HepG2 (cell line): Measurements from ENCODE around the gene CCDC121. TPM values are rescaled to one million over a fixed set of nuclear protein-coding genes. Genes with fewer than 3 reads are reported as not detected.
A peak's percentile ranks its signal among the peaks of the same experiment; 100 is the strongest.

Experiments
- AHR ChIP-seq: IDR thresholded peaks from 2 replicates; pipeline ENCODE4 v1.6.1; 2018; ENCODE audit warnings: missing genetic modification reagents, missing compliant biosample characterization
- FOXA1 ChIP-seq, 2 experiments: fragments of 450-650 bp in 1 of 2; sonication (generic) in 1 of 2; formaldehyde crosslinking in 1 of 2; IDR thresholded peaks; 2 replicates each; pipeline versions ENCODE4 v1.4.0 to v1.6.1; 2016 to 2020; ENCODE audit warnings: missing genetic modification reagents in 1 of 2
- FOXJ3 ChIP-seq: sonication (generic); formaldehyde crosslinking; IDR thresholded peaks from 2 replicates; pipeline ENCODE4 v1.4.0; 2020; ENCODE audit warnings: missing genetic modification reagents, mild to moderate bottlenecking, borderline replicate concordance
- GFI1 ChIP-seq: sonication (generic); formaldehyde crosslinking; IDR thresholded peaks from 2 replicates; pipeline ENCODE4 v1.5.0; 2020; ENCODE audit warnings: missing genetic modification reagents, mild to moderate bottlenecking, borderline replicate concordance
- NAIF1 ChIP-seq: sonication (generic); formaldehyde crosslinking; IDR thresholded peaks from 2 replicates; pipeline ENCODE4 v1.5.0; 2020; ENCODE audit warnings: mild to moderate bottlenecking, missing genetic modification reagents, borderline replicate concordance
- PHF21A ChIP-seq: sonication (generic); formaldehyde crosslinking; IDR thresholded peaks from 2 replicates; pipeline ENCODE4 v1.5.0; 2020; ENCODE audit warnings: mild to moderate bottlenecking, missing genetic modification reagents
- POLR2AphosphoS5 ChIP-seq: IDR thresholded peaks from 2 replicates; pipeline ENCODE4 v1.6.1; 2012; ENCODE audit warnings: low read depth, low read length
- RBM39 ChIP-seq: fragments of 200-400 bp; formaldehyde crosslinking; IDR thresholded peaks from one replicate; pipeline ENCODE4 v1.6.1; 2018; ENCODE audit warnings: antibody characterized with exemption, mild to moderate bottlenecking, low read depth, low read length; ENCODE audit not compliant: poor library complexity, severe bottlenecking
- RCOR2 ChIP-seq: IDR thresholded peaks from 2 replicates; pipeline ENCODE4 v1.6.1; 2016; ENCODE audit warnings: missing biosample characterization, missing genetic modification reagents
- RXRA ChIP-seq: sonication (generic); formaldehyde crosslinking; IDR thresholded peaks from 2 replicates; pipeline ENCODE4 v1.5.1; 2020; ENCODE audit warnings: missing genetic modification reagents
- TOE1 ChIP-seq: sonication (generic); formaldehyde crosslinking; IDR thresholded peaks from 2 replicates; pipeline ENCODE4 v1.4.0; 2020; ENCODE audit warnings: mild to moderate bottlenecking, missing genetic modification reagents
- U2AF1 ChIP-seq: fragments of 200-400 bp; formaldehyde crosslinking; optimal IDR thresholded peaks from 2 replicates; pipeline ENCODE3; 2017; ENCODE audit warnings: mild to moderate bottlenecking, low read depth, low read length
- ZBTB1 ChIP-seq: sonication (generic); formaldehyde crosslinking; IDR thresholded peaks from 2 replicates; pipeline ENCODE4 v1.4.0; 2020; ENCODE audit warnings: missing genetic modification reagents, borderline replicate concordance
- ZFP36L1 ChIP-seq: sonication (generic); formaldehyde crosslinking; IDR thresholded peaks from 2 replicates; pipeline ENCODE4 v1.8.0; 2022; ENCODE audit warnings: mild to moderate bottlenecking, missing genetic modification reagents, moderate library complexity
- ZNF10 ChIP-seq: sonication (generic); formaldehyde crosslinking; IDR thresholded peaks from 2 replicates; pipeline ENCODE4 v1.4.0; 2020; ENCODE audit warnings: mild to moderate bottlenecking, low read depth, missing genetic modification reagents, borderline replicate concordance
- ZNF124 ChIP-seq: sonication (generic); formaldehyde crosslinking; IDR thresholded peaks from 2 replicates; pipeline ENCODE4 v1.4.0; 2020; ENCODE audit warnings: missing genetic modification reagents
- ZNF17 ChIP-seq: sonication (generic); formaldehyde crosslinking; IDR thresholded peaks from 2 replicates; pipeline ENCODE4 v1.5.0; 2020; ENCODE audit warnings: mild to moderate bottlenecking, missing genetic modification reagents
- ZNF234 ChIP-seq: sonication (generic); formaldehyde crosslinking; conservative IDR thresholded peaks from 2 replicates; pipeline ENCODE4 v1.5.1; 2020; ENCODE audit warnings: mild to moderate bottlenecking, missing genetic modification reagents
- ZNF343 ChIP-seq: sonication (generic); formaldehyde crosslinking; IDR thresholded peaks from 2 replicates; pipeline ENCODE4 v1.4.0; 2020; ENCODE audit warnings: mild to moderate bottlenecking, missing genetic modification reagents
- ZNF501 ChIP-seq: sonication (generic); formaldehyde crosslinking; IDR thresholded peaks from 2 replicates; pipeline ENCODE4 v1.5.1; 2020; ENCODE audit warnings: mild to moderate bottlenecking, moderate library complexity, missing genetic modification reagents
- ZNF629 ChIP-seq: sonication (generic); formaldehyde crosslinking; conservative IDR thresholded peaks from 2 replicates; pipeline ENCODE4 v1.5.0; 2020; ENCODE audit warnings: missing genetic modification reagents
- ZNF749 ChIP-seq: sonication (generic); formaldehyde crosslinking; IDR thresholded peaks from 2 replicates; pipeline ENCODE4 v1.8.0; 2022; ENCODE audit warnings: mild to moderate bottlenecking, missing genetic modification reagents, moderate library complexity, borderline replicate concordance
- polyA plus RNA-seq, 8 experiments: library from polyadenylated mRNA; depleted of rRNA in 3 of 8; stranded (reverse) in 7 of 8; unstranded in 1 of 8; fragments of >200 nt; fragmentation: Illumina TruSeq in 4 of 8; extraction: Trizol in 4 of 8; gene quantifications; 2 replicates each; pipeline versions ENCODE4 v1.2.1 to v1.2.3, GENCODE V29; 2011 to 2016; ENCODE audit warnings: low read depth in 4 of 8, missing spikeins in 1 of 8, mixed read lengths in 1 of 8; ENCODE audit not compliant: insufficient read depth in 1 of 8
- total RNA-seq, 5 experiments: library from RNA; depleted of rRNA; stranded (reverse); fragments of >200 nt; fragmentation: Illumina TruSeq; extraction: Trizol; gene quantifications; 2 replicates each; pipeline ENCODE4 v1.2.3, GENCODE V29; 2016; ENCODE audit warnings: low read depth in 1 of 5
- TF ChIP-seq, protein P1 (sequence below): sonication (generic); formaldehyde crosslinking; IDR thresholded peaks from 2 replicates; pipeline ENCODE4 v1.5.0; 2020; ENCODE audit warnings: missing genetic modification reagents

CCDC121 gene
- total and polyA plus RNA-seq, 2 of the 13 experiments (the other 11 are each of a cell fraction or from before 2014, with no cell fraction given): 1.9 to 3.0 TPM

DNA sequence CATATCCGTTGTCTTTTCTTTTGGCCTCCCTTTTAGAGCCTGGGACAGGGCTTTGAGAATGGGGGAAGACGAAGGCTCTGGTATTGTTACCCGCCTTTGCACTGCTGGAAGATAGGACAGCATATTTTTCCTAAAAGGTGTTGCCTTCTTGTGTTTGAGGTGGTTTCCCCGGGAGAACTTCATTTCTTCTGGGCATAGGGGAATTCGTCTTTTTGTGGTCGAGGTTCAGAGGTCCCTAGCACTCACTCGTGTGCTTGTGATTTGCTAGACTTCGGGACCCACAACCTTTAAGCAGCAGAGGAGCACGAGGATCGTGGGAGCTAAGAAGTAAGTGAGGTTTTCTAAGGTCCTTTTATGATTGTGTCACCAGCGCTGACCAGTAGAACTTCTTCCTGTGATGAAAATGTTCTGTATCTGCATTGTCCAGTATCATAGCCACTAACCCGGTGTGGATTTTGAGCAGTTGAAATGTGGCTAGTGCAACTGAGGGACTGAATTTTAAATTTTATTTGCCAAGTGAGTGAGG is 45.4 kb downstream of the CCDC121 start (continued):
- TF ChIP-seq, protein P1, sequence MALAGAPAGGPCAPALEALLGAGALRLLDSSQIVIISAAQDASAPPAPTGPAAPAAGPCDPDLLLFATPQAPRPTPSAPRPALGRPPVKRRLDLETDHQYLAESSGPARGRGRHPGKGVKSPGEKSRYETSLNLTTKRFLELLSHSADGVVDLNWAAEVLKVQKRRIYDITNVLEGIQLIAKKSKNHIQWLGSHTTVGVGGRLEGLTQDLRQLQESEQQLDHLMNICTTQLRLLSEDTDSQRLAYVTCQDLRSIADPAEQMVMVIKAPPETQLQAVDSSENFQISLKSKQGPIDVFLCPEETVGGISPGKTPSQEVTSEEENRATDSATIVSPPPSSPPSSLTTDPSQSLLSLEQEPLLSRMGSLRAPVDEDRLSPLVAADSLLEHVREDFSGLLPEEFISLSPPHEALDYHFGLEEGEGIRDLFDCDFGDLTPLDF (CRISPR knock-in tag): peak; percentile 45; the same call in 1 of the 2 replicates
- TF ChIP-seq ZNF501 (CRISPR knock-in tag): peak; percentile 50; the same call in 1 of the 2 replicates
- no peak for TF ChIP-seq U2AF1
- TF ChIP-seq ZBTB1 (CRISPR knock-in tag): no peak
- no peak for TF ChIP-seq FOXJ3 (CRISPR knock-in tag)
- no peak for TF ChIP-seq FOXA1 (IDR thresholded peaks at IDR 0.05)
- TF ChIP-seq FOXA1 (CRISPR knock-in tag; IDR thresholded peaks at IDR 0.05): no peak
- no peak for TF ChIP-seq ZNF10 (CRISPR knock-in tag)
- TF ChIP-seq PHF21A: peak; percentile 41; the same call in 1 of the 2 replicates
- TF ChIP-seq POLR2AphosphoS5: no peak
- TF ChIP-seq RBM39: no peak
- no peak for TF ChIP-seq RXRA (CRISPR knock-in tag)
- TF ChIP-seq ZNF17 (CRISPR knock-in tag): 0 out of 2 replicates have a peak, but pooled peaks have one; percentile 47
- 0 out of 2 replicates have a peak, but pooled peaks have one; percentile 41 for TF ChIP-seq NAIF1 (CRISPR knock-in tag)
- TF ChIP-seq ZNF629 (CRISPR knock-in tag): no peak
- 0 out of 2 replicates have a peak, but pooled peaks have one; percentile 16 for TF ChIP-seq ZFP36L1
- no peak for TF ChIP-seq ZNF343
- no peak for TF ChIP-seq RCOR2 (CRISPR knock-in tag)
- no peak for TF ChIP-seq AHR (CRISPR knock-in tag)
- no peak for TF ChIP-seq ZNF124 (CRISPR knock-in tag)
- TF ChIP-seq GFI1 (CRISPR knock-in tag): 0 out of 2 replicates have a peak, but pooled peaks have one; percentile 38
- TF ChIP-seq ZNF749: peak; percentile 9; the same call in 1 of the 2 replicates
- no peak for TF ChIP-seq ZNF234 (CRISPR knock-in tag)
- no peak for TF ChIP-seq TOE1 (CRISPR knock-in tag)
